C4-2B (cell line): Measurements from ENCODE around the gene CNTRL.

Experiments used
- CTCF ChIP-seq: fragments of 450-650 bp; conservative IDR thresholded peaks from 2 replicates; pipeline ENCODE4 v1.5.1; 2017; ENCODE audit warnings: mild to moderate bottlenecking
- ZFX ChIP-seq: fragments of 450-650 bp; IDR thresholded peaks from 2 replicates; pipeline ENCODE4 v1.6.1; 2017

- no peak for TF ChIP-seq CTCF
- TF ChIP-seq ZFX, result peak; percentile 93
These were observed 126.4 kb downstream of the CNTRL start for GRCh38 chr9:121201045-121201737.
